Astrocyte (in vitro differentiated cells and primary cell): Measurements from ENCODE around the gene CACHD1.

Experiments used
- EZH2 ChIP-seq: IDR thresholded peaks from 2 replicates; pipeline ENCODE4 v1.6.1; 2012; ENCODE audit warnings: mild to moderate bottlenecking, low read length, inconsistent platforms; ENCODE audit not compliant: insufficient read depth
- TF ChIP-seq, protein P1 (sequence below): IDR thresholded peaks from 2 replicates; pipeline ENCODE4 v1.5.1; 2011; ENCODE audit warnings: low read depth, mild to moderate bottlenecking, inconsistent platforms, low read length, moderate library complexity; ENCODE audit not compliant: insufficient read depth

DNA sequence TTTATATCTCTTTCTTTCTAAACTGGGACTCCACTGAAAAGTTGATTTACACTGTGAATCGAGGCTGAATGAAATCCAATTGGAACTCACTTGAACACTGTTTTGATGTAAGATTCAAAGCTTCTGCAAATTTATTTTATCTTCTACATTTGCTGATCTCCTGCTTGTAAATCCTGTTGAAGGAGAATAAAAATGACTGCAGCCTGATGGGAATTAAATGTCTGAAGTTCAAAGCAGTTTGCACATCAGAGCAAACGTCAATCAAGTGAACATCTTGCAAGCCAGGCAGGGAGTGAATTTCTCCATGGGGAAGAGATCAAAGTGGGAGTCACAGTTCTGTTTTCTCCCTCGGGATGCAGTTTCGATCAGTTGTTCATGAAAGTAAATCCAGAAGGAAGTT is 127.2 kb downstream of the CACHD1 start:
- TF ChIP-seq, protein P1, sequence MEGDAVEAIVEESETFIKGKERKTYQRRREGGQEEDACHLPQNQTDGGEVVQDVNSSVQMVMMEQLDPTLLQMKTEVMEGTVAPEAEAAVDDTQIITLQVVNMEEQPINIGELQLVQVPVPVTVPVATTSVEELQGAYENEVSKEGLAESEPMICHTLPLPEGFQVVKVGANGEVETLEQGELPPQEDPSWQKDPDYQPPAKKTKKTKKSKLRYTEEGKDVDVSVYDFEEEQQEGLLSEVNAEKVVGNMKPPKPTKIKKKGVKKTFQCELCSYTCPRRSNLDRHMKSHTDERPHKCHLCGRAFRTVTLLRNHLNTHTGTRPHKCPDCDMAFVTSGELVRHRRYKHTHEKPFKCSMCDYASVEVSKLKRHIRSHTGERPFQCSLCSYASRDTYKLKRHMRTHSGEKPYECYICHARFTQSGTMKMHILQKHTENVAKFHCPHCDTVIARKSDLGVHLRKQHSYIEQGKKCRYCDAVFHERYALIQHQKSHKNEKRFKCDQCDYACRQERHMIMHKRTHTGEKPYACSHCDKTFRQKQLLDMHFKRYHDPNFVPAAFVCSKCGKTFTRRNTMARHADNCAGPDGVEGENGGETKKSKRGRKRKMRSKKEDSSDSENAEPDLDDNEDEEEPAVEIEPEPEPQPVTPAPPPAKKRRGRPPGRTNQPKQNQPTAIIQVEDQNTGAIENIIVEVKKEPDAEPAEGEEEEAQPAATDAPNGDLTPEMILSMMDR: no peak
- TF ChIP-seq EZH2: no peak
